AG09309 (cell line): ENCODE measurements around the gene GABRB3.

Experiments used
- DNase-seq: peaks from one replicate; pipeline ENCODE4 v3.0.0-alpha.2; 2010; ENCODE audit warnings: low read depth
- H3K4me3 ChIP-seq: 2 replicates; pipeline ENCODE4 v1.5.1; 2011; ENCODE audit warnings: mild to moderate bottlenecking, low read depth, low read length, moderate library complexity; ENCODE audit not compliant: control insufficient read depth
- TF ChIP-seq, protein P1 (sequence below): IDR thresholded peaks from 2 replicates; pipeline ENCODE4 v1.5.1; 2011; ENCODE audit warnings: mild to moderate bottlenecking, low read depth, low read length, inconsistent platforms; ENCODE audit not compliant: insufficient read depth, control insufficient read depth; ENCODE audit errors: missing control alignments

The GABRB3 gene

DNA sequence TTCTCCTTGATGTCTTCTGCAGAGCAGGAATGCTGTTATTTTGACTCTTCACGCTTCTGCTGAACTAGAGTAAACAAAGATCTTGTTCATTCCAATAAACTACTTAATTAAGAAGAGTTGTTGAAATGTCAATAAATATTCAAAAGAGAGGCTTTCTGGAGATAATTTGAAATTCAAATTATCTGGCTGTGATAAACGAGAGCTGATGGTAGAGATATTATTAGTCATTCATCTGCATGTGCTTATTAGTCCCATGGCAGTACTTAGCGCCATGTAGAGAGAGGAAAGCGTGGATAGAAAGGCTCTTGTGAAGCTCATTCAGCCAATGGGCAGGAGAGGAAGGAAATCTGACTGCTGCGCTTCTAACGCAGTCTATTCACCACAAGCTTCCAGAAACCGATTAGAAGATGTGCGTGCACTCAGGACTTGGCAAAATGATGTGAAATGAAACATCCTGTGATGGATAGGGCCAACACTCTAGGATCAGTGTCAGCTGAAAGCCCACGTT, 251.1 kb downstream of the GABRB3 start:
- TF ChIP-seq, protein P1, sequence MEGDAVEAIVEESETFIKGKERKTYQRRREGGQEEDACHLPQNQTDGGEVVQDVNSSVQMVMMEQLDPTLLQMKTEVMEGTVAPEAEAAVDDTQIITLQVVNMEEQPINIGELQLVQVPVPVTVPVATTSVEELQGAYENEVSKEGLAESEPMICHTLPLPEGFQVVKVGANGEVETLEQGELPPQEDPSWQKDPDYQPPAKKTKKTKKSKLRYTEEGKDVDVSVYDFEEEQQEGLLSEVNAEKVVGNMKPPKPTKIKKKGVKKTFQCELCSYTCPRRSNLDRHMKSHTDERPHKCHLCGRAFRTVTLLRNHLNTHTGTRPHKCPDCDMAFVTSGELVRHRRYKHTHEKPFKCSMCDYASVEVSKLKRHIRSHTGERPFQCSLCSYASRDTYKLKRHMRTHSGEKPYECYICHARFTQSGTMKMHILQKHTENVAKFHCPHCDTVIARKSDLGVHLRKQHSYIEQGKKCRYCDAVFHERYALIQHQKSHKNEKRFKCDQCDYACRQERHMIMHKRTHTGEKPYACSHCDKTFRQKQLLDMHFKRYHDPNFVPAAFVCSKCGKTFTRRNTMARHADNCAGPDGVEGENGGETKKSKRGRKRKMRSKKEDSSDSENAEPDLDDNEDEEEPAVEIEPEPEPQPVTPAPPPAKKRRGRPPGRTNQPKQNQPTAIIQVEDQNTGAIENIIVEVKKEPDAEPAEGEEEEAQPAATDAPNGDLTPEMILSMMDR: no peak
- no peak for DNase-seq
- no peak overlapping the region for H3K4me3 ChIP-seq

DNA sequence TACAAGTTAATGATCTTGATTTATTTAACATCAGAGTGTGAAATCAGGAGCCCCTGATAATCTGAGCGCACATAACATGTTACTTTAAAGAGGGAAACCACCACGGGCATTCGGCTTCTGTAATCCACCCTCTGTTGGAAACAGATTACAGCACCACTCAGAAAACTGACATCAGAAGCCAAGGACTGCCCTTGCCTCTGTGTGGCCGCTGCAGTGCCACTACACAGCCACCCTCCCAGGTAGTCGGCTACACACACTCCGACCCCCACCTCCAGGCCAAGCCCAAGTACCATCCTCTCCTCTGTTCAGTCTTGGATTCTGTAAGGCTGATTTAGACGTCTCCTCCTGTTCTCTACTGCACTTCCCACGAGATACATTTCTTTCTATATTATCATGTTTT, 251.7 kb downstream of the GABRB3 start:
- no peak for DNase-seq
- no peak overlapping the region for H3K4me3 ChIP-seq
- TF ChIP-seq, protein P1: no peak

DNA sequence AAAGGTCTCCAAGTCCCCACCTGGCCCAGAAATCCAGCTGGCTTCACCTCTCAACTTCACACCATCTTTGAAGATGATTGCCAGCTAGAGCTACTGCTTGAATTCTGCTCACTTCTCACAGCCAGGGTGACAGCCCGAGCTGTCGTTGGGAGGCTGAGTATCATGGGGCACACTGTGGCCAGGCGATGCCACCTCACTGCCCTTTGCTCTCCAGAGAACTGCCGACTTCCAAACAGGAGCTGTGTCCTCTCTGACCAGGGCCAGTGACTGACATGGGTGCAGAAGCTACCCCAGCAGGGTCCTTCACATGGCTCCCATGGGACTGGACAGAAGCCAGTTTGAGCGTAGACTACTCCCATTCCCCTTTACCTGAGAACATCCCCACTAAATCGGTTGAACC, 254.0 kb downstream of the GABRB3 start:
- DNase-seq: no peak
- TF ChIP-seq, protein P1: no peak
- H3K4me3 ChIP-seq: no peak overlapping the region

DNA sequence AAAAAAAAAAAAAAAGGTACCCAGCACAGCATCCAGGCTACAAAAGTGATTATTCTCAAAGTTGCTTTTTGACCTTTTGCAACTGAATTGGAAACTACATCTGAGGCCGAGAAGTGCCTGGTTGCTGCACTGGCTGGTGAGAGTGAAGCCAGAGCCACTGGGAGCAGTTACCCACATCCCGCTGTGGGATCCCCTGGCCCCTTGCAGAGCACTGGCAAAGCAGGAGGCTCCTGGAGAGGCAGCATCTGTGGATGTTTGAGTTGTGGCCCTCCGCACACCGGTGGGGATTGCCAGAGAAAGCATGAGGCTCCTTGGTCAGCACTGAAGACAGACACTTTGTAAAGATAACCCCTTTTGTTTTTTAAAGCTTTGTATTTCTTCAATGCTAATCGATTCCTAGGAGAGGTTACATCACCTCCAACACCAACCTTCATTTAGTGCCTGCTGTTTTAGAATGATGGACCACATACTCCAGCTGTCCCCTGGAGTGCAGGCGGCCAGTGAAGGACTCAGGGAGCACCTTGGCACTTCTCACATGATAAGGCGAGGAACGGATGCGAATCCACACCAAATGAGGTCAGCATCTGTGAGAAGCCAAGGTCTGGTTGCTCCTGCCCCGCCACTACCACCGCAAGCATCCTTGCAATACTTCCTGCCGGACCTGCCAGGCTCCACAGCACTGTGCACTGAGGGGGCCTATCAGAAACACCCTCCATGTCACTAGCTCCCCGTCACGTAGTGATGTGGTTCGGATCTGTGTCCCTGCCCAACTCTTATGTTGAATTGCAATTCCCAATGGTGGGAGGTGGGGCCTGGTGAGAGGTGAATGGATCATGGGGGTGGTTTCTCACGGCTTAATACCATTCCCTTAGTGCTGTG, 256.5 kb downstream of the GABRB3 start:
- TF ChIP-seq, protein P1: no peak
- no peak for DNase-seq
- H3K4me3 ChIP-seq: no peak overlapping the region

DNA sequence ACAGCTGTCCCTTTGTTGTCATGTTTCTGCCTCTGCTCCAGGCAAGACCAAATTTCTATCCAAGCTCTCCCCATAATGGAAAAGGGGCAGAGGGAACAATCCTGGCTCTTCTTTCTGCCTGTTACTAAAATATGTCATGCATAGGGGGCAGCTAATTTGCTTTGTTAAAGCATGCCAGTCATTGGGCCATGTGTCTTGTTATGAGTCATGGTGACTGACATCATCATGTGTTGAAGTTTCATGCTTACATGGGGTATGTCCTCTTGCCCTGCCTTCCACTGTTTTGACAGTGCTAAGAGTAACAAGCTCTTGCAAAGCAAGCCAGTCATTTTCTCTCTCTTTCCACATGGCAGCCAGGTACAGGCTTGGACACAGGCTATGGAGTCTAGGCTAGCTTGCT, 268.9 kb downstream of the GABRB3 start:
- no peak for DNase-seq
- no peak overlapping the region for H3K4me3 ChIP-seq
- TF ChIP-seq, protein P1: no peak
